GM12865 (cell line): ENCODE results near the gene AFF4.
A peak's percentile ranks its signal among the peaks of the same experiment; 100 is the strongest.

Source experiments
- DNase-seq: peaks from one replicate; pipeline ENCODE4 v3.0.0; 2010; ENCODE audit warnings: low read depth
- H3K4me3 ChIP-seq: 2 replicates; pipeline ENCODE4 v1.5.1; 2011; ENCODE audit warnings: mild to moderate bottlenecking, low read depth, low read length, control low read depth
- TF ChIP-seq, protein P1 (sequence below): IDR thresholded peaks from 2 replicates; pipeline ENCODE4 v1.5.1; 2011; ENCODE audit warnings: low read length, control low read depth, low read depth, inconsistent platforms; ENCODE audit not compliant: insufficient read depth; ENCODE audit errors: missing control alignments

Gene AFF4

DNA sequence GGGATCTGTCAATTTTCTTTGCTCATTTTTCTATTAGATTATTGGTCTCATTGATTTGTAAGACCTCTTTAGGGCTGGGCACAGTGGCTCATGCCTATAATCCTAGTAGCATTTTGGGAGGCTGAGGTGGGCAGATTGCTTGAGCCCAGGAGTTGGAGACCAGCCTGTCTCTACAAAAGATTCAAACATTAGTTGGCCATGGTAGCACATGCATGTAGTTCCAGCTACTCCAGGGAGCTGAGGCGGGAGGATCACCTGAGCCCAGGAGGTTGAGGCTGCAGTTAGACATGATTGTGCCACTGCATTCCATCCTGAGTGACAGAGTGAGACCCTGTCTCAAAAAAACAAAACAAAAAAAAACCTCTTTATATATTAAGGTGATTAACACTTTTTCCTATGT is 126.6 kb downstream of the AFF4 start:
- TF ChIP-seq, protein P1, sequence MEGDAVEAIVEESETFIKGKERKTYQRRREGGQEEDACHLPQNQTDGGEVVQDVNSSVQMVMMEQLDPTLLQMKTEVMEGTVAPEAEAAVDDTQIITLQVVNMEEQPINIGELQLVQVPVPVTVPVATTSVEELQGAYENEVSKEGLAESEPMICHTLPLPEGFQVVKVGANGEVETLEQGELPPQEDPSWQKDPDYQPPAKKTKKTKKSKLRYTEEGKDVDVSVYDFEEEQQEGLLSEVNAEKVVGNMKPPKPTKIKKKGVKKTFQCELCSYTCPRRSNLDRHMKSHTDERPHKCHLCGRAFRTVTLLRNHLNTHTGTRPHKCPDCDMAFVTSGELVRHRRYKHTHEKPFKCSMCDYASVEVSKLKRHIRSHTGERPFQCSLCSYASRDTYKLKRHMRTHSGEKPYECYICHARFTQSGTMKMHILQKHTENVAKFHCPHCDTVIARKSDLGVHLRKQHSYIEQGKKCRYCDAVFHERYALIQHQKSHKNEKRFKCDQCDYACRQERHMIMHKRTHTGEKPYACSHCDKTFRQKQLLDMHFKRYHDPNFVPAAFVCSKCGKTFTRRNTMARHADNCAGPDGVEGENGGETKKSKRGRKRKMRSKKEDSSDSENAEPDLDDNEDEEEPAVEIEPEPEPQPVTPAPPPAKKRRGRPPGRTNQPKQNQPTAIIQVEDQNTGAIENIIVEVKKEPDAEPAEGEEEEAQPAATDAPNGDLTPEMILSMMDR, result no peak
- DNase-seq, result no peak
- H3K4me3 ChIP-seq, result no peak overlapping the region

DNA sequence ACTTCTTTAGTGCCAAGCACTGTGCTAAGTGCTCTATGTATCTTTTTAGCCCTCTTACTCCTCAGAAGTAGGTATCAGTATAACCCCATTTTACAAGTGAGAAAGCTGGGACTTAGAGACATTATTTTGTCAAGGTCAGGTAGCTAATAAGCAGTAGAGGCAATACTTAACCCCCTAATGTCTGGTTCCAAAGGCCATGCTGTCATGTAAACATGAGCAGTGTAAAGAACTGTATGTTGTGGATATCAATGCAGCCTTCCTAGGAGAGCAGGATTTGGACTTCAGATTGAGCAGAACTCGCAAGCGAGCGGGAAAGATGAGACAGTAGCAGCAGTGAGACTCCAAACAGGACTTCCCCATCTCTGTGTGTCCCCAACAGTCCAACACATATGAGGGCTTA is 129.4 kb downstream of the AFF4 start:
- TF ChIP-seq, protein P1, result no peak
- H3K4me3 ChIP-seq, result no peak overlapping the region
- no peak for DNase-seq

DNA sequence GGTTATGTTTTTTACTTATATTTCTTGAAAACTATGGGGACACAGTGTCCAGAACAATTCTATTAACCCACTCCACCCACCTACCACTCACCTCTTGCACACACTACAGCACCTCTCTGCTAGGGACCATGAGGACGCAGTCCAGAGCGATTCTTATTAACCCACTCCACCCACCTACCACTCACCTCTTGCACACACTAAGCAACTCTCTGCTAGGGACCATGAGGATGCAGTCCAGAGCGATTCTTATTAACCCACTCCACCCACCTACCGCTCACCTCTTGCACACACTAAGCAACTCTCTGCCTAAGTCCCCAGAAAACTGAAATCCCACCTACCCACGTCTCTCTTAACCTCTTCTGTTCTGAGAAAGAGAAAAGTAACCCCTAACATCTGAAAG is 130.8 kb downstream of the AFF4 start:
- H3K4me3 ChIP-seq, result no peak overlapping the region
- TF ChIP-seq, protein P1, result no peak
- DNase-seq, result no peak

DNA sequence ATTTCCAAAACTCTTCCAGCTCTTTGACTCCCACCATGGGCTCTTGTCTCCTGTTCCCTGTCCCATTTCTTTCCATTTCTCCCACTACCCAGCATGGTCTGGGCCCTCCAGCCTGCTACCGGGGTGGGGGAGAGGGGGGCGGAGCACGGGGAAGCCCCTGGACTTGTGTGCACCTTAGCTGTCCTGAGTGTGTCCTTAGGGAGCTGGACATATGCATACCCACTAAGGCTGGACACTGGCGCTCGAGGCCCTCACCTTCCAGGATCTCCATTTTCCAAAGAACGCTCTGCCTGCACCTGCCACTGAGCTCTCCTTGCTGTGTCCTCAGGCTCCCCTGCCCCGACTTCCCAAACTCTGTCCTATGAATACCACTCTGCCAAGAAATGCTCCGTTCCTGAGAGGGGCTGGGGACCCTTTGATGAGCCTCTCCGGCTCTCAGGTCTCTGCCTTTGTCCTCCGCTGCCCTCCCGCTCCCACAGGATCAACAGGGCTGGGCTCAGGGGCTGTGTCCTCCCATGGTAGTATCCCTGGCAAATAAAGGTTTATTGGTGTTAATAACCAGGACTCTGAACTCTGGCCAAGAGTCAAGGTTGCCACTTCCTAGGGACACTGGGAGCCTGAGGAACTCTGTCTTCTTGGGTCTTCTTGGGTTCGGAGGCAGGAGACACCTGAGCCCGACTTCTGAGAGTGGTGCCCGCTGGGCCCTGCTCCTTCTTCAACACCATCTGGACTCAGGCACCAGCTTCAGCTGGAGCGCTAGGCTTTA is 132.2 kb downstream of the AFF4 start:
- no peak for DNase-seq
- H3K4me3 ChIP-seq, result peak overlapping the region; percentile 48
- TF ChIP-seq, protein P1, result no peak

DNA sequence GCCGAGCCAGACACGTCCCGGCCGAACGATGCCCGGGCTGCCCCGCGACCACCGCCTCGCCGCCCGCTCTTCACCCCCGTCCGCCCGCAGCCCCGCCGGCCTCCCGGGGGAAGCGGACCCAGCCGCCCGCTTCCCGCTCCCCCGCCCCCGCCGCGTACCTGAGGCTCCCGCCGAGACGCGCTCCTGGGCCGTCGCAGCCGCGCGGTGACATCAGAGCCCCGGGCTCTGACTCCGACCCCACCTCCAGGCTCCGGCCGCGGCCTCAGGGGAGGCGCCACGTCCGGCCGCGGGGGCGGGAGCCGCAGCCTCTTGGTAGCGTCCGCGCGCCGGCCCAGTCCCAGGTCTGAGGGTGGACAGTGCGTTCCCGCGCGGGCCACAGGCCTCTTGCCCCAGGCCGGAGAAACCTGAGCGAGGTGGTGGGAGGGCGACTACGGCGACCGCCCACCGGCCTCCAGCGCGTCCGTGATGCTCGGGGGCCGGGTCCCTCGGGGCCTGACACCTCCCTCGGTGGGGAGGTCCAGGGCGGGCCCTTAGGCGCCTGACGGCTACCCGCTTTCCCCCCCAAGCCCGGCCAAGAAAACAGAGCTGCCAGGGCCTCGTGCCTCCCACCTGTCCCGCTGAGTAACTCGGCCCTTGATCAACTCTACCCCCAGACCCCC is 132.9 kb downstream of the AFF4 start, which contains the start of gene SHROOM1:
SHROOM1 (minus strand) TSS at position 212 of the 659 bp plus-strand sequence. CDS start 4,507 bp downstream, outside the sequence.
- TF ChIP-seq, protein P1, result no peak
- peak within 1 kb of the TSS; percentile 48 for H3K4me3 ChIP-seq
- peak; percentile 82 for DNase-seq

DNA sequence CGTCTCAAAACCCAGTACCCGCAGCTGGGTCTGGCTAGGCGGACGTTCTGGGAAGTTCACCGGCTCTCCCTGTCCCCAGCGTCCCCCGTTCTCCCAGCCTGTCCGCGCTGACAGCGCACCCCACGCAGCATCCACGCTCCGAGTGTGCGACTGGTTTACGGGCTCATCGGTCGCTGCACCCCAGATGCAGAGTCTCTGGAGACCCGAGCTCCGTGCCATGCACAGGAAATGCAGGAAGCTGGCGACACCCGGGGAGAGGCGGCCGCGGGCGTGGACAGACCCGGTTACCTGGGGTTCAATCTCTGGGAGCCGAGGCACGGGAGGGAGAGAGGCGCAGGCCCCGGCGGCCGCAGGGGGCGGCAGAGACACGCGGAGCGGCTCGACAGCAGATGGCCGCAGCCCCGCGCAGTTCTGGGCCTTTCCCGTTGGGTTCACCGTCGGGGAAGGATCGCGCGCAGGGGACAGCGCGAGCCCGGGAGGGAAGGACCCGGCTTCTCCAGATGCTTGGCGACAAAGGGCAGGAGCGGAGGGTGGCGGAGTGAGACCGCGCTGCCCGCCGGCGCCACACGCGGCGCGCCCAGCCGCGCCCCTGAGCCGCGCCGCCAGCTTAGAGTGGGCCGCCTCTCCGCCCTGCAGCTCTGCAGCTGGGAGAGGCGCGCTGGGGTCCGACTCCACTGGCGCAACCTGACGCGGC is 133.5 kb downstream of the AFF4 start:
- TF ChIP-seq, protein P1, result peak; percentile 96
- peak; percentile 82 for DNase-seq

More for the DNA sequence above, 133.5 kb downstream of the AFF4 start:
- H3K4me3 ChIP-seq, result peak overlapping the region; percentile 48
